ENCODE data around the gene PRSS33.

The PRSS33 gene

GRCh38 chr16:2765462-2766404 lies 21.6 kb downstream of the PRSS33 start:
- no peak for DNase-seq

- no peak for DNase-seq
Observed at GRCh38 chr16:2764718-2765117, 22.6 kb downstream of the PRSS33 start.

GRCh38 chr16:2763173-2763572 lies 24.2 kb downstream of the PRSS33 start:
- DNase-seq: no peak

- no peak for DNase-seq
Observed at GRCh38 chr16:2762711-2763110, 24.6 kb downstream of the PRSS33 start.

- no peak for DNase-seq
Observed at GRCh38 chr16:2761886-2762583, 25.3 kb downstream of the PRSS33 start.

- no peak for DNase-seq
Observed at GRCh38 chr16:2761472-2761871, 25.9 kb downstream of the PRSS33 start.

GRCh38 chr16:2757344-2757743 lies 30.0 kb downstream of the PRSS33 start:
- no peak for DNase-seq

- no peak for DNase-seq
Observed at GRCh38 chr16:2756288-2757015, 30.9 kb downstream of the PRSS33 start.

GRCh38 chr16:2755158-2755557 lies 32.2 kb downstream of the PRSS33 start:
- no peak for DNase-seq

GRCh38 chr16:2753733-2754020 lies 33.7 kb downstream of the PRSS33 start:
- DNase-seq: peak in 2 of 58 donors; percentile 5 to 8

GRCh38 chr16:2752850-2753732 lies 34.3 kb downstream of the PRSS33 start:
- peak in 54 of 58 donors; percentile 41 to 97 (median 87) for DNase-seq

GRCh38 chr16:2752035-2752849 lies 35.1 kb downstream of the PRSS33 start, which contains the start of gene SRRM2:
Gene SRRM2, plus strand, starts transcription at chr16:2752638. Its CDS starts 3,727 bp downstream, at chr16:2756365.
- peak; percentile 67 to 99 (median 93) for DNase-seq

- peak in 3 of 58 donors; percentile 38 to 65 (median 46) for DNase-seq
Observed at GRCh38 chr16:2751577-2752034, 35.8 kb downstream of the PRSS33 start.

- DNase-seq: no peak
Observed at GRCh38 chr16:2749936-2750335, 37.4 kb downstream of the PRSS33 start.

- no peak for DNase-seq
Observed at GRCh38 chr16:2749476-2749875, 37.9 kb downstream of the PRSS33 start.

- DNase-seq: no peak
Observed at GRCh38 chr16:2748757-2749455, 38.5 kb downstream of the PRSS33 start.

- peak in 1 of 58 donors; percentile 21 for DNase-seq
Observed at GRCh38 chr16:2745961-2746360, 41.4 kb downstream of the PRSS33 start.

- DNase-seq: no peak
Observed at GRCh38 chr16:2745116-2745890, 42.1 kb downstream of the PRSS33 start.

Measured in anterior cingulate cortex (tissue), 58 donors.